Natural killer cell (primary cell): ENCODE measurements around the gene MYO16. TPM values are rescaled to one million over a fixed set of nuclear protein-coding genes. Genes with fewer than 3 reads are reported as not detected.

Experiments used
- ATAC-seq, 3 donors: fragments of 150-1000 bp in 2 of 3; fragments of 200-7000 bp in 1 of 3; cut with Tn5 transposase; 1 replicate in 1 of 3; 2 replicates in 2 of 3; pipeline ENCODE4 v1.10.0; 2021; ENCODE audit warnings: mild to moderate bottlenecking in 2 of 3, moderate library complexity in 2 of 3
- DNase-seq, 2 donors: peaks; one replicate each; pipeline versions ENCODE4 v3.0.0 to v3.0.0-alpha.2; 2013 to 2021; ENCODE audit warnings: mixed read lengths in 1 of 2
- H3K27ac ChIP-seq: one replicate; pipeline ENCODE4 v1.5.1; 2013; ENCODE audit warnings: mild to moderate bottlenecking, low read length
- H3K27me3 ChIP-seq: one replicate; pipeline ENCODE4 v1.6.1; 2013; ENCODE audit warnings: low read length; ENCODE audit not compliant: control insufficient read depth, insufficient read depth
- H3K36me3 ChIP-seq: one replicate; pipeline ENCODE4 v1.6.1; 2013; ENCODE audit warnings: low read length; ENCODE audit not compliant: control insufficient read depth, insufficient read depth
- H3K4me1 ChIP-seq: one replicate; pipeline ENCODE4 v1.6.1; 2013; ENCODE audit warnings: low read length; ENCODE audit not compliant: control insufficient read depth, insufficient read depth
- H3K4me3 ChIP-seq: one replicate; pipeline ENCODE4 v1.5.1; 2013; ENCODE audit warnings: low read length
- H3K9me3 ChIP-seq: one replicate; pipeline ENCODE4 v1.6.1; 2013; ENCODE audit warnings: low read length; ENCODE audit not compliant: control insufficient read depth, insufficient read depth
- H3K27ac Mint-ChIP-seq, 2 donors: one replicate each; pipeline ENCODE4 v1.8.0; 2022; ENCODE audit warnings: mild to moderate bottlenecking in 2 of 2, mixed read lengths in 2 of 2, moderate library complexity in 1 of 2
- H3K27me3 Mint-ChIP-seq, 2 donors: one replicate each; pipeline ENCODE4 v1.8.0; 2022; ENCODE audit warnings: low read depth in 2 of 2, mixed read lengths in 2 of 2
- H3K36me3 Mint-ChIP-seq: one replicate; pipeline ENCODE4 v1.8.0; 2022; ENCODE audit warnings: mixed read lengths
- H3K4me1 Mint-ChIP-seq, 2 donors: one replicate each; pipeline ENCODE4 v1.8.0; 2022; ENCODE audit warnings: mixed read lengths in 2 of 2
- H3K4me3 Mint-ChIP-seq: one replicate; pipeline ENCODE4 v1.8.0; 2022; ENCODE audit warnings: mild to moderate bottlenecking, moderate library complexity, mixed read lengths
- H3K9me3 Mint-ChIP-seq, 2 donors: one replicate each; pipeline ENCODE4 v1.8.0; 2022; ENCODE audit warnings: mixed read lengths in 2 of 2
- CTCF ChIP-seq: fragments of 200-600 bp; IDR thresholded peaks from one replicate; pipeline ENCODE4 v1.8.0; 2022; ENCODE audit warnings: antibody characterized with exemption
- WGBS: methylation state at CpG from one replicate; pipeline ENCODE4 v1.1.7; 2013; ENCODE audit warnings: missing lambda C conversion rate; ENCODE audit not compliant: insufficient coverage; 5-methylcytosine and 5-hydroxymethylcytosine counted together
- intact Hi-C: fragments of 100-400 bp; cut with micrococcal nuclease; formaldehyde crosslinking; loops from one replicate; pipeline ENCODE4 v1.14.2; 2022
- total RNA-seq, 4 donors: library from RNA; stranded (reverse); fragments of 120-200 nt in 1 of 4; gene quantifications; one replicate each; pipeline versions ENCODE4 v1.2.3 to v1.2.4, GENCODE V29; 2013 to 2022

Gene MYO16
- total RNA-seq, 3 donors from 2014 or later (not counting 1 experiment from before 2014, with no cell fraction given): 0.28 TPM; not detected in 2

GRCh38 chr13:108663710-108664109, 34.3 kb downstream of the MYO16 start:
- no peak for TF ChIP-seq CTCF
- no peaks in the 10 kb centered on the region for H3K4me1 Mint-ChIP-seq

GRCh38 chr13:108667205-108667604, 37.8 kb downstream of the MYO16 start:
- H3K36me3 Mint-ChIP-seq: peaks cover 7% of the 10 kb centered on the region
- Histone ChIP-seq H3K27ac (no peak overlapping the region), H3K9me3 (peaks cover 6% of the 10 kb centered on the region), H3K27me3 (no peaks in the 10 kb centered on the region), H3K36me3 (no peaks in the 10 kb centered on the region), H3K4me3 (no peak overlapping the region), H3K4me1 (no peaks in the 10 kb centered on the region)
- H3K27ac Mint-ChIP-seq: no peak overlapping the region
- no peak overlapping the region for H3K4me3 Mint-ChIP-seq
- DNase-seq (no peak), ATAC-seq (no peak)
- no peak for TF ChIP-seq CTCF
- H3K9me3 Mint-ChIP-seq: peaks cover 8 to 11% of the 10 kb centered on the region in 2 donors
- intact Hi-C loops: no loop called here
- no CpG with 5 or more reads among the region's 1 CpG for WGBS
- H3K27me3 Mint-ChIP-seq: no peaks in the 10 kb centered on the region
- H3K4me1 Mint-ChIP-seq: no peaks in the 10 kb centered on the region

More at GRCh38 chr13:108663710-108664109, 34.3 kb downstream of the MYO16 start:
- 71% methylated on average over 1 of the region's 3 CpGs for WGBS
- Histone ChIP-seq H3K4me3 (no peak overlapping the region), H3K36me3 (no peaks in the 10 kb centered on the region), H3K27me3 (no peaks in the 10 kb centered on the region), H3K9me3 (peaks cover 4% of the 10 kb centered on the region), H3K4me1 (no peaks in the 10 kb centered on the region), H3K27ac (no peak overlapping the region)
- ATAC-seq (no peak), DNase-seq (no peak)
- Mint-ChIP-seq H3K9me3 (peaks cover 3 to 5% of the 10 kb centered on the region in 2 donors), H3K27me3 (no peaks in the 10 kb centered on the region), H3K27ac (no peak overlapping the region), H3K4me3 (no peak overlapping the region), H3K36me3 (peaks cover 1% of the 10 kb centered on the region)
- intact Hi-C loops: no loop called here

GRCh38 chr13:108669381-108669780, 40.0 kb downstream of the MYO16 start:
- WGBS: 56% methylated on average over 1 of the region's 1 CpG
- no peak overlapping the region for H3K27ac ChIP-seq
- H3K4me3 ChIP-seq: no peak overlapping the region
- ATAC-seq: no peak
- no peak for DNase-seq
- H3K36me3 ChIP-seq: no peaks in the 10 kb centered on the region
- Mint-ChIP-seq H3K36me3 (peaks cover 7% of the 10 kb centered on the region), H3K27me3 (no peaks in the 10 kb centered on the region), H3K9me3 (peaks cover 12 to 14% of the 10 kb centered on the region in 2 donors), H3K4me3 (no peak overlapping the region), H3K4me1 (no peaks in the 10 kb centered on the region), H3K27ac (no peak overlapping the region)
- H3K27me3 ChIP-seq: no peaks in the 10 kb centered on the region
- no peaks in the 10 kb centered on the region for H3K4me1 ChIP-seq
- TF ChIP-seq CTCF: no peak
- H3K9me3 ChIP-seq: peaks cover 6% of the 10 kb centered on the region
- intact Hi-C loops: no loop called here

- no peak for TF ChIP-seq CTCF
- Histone ChIP-seq H3K9me3 (no peaks in the 10 kb centered on the region), H3K27ac (no peak overlapping the region), H3K4me3 (no peak overlapping the region), H3K4me1 (no peaks in the 10 kb centered on the region), H3K27me3 (no peaks in the 10 kb centered on the region), H3K36me3 (no peaks in the 10 kb centered on the region)
- no peak for DNase-seq
- 87% methylated on average over 4 of the region's 6 CpGs for WGBS
- intact Hi-C loops: no loop called here
- Mint-ChIP-seq H3K9me3 (peaks cover 6% of the 10 kb centered on the region in 2 donors), H3K27me3 (no peaks in the 10 kb centered on the region), H3K36me3 (no peaks in the 10 kb centered on the region), H3K4me3 (no peak overlapping the region), H3K27ac (no peak overlapping the region), H3K4me1 (no peaks in the 10 kb centered on the region)
- ATAC-seq: no peak
Observed at GRCh38 chr13:108674346-108674745, 44.9 kb downstream of the MYO16 start.
